Karpas-422 (cell line): ENCODE data around the gene METTL1. TPM values are rescaled to one million over a fixed set of nuclear protein-coding genes. Genes with fewer than 3 reads are reported as not detected.
A peak's percentile ranks its signal among the peaks of the same experiment; 100 is the strongest.

ENCODE experiments used
- DNase-seq: peaks from one replicate; pipeline ENCODE4 v3.0.0-alpha.2; 2015
- H2AFZ ChIP-seq: fragments of 200-600 bp; sonication (generic); 2 replicates; pipeline ENCODE4 v1.6.1; 2014; ENCODE audit warnings: antibody characterized with exemption, low read length, mixed read lengths
- H3K27ac ChIP-seq: fragments of 200-600 bp; sonication (generic); 2 replicates; pipeline ENCODE4 v1.5.1; 2014; ENCODE audit warnings: mild to moderate bottlenecking, low read length, moderate library complexity
- H3K27me3 ChIP-seq: fragments of 200-600 bp; sonication (generic); 2 replicates; pipeline ENCODE4 v1.6.1; 2014; ENCODE audit warnings: low read length, mixed read lengths
- H3K36me3 ChIP-seq: fragments of 200-600 bp; sonication (generic); 2 replicates; pipeline ENCODE4 v1.6.1; 2014; ENCODE audit warnings: low read length, mixed read lengths; ENCODE audit not compliant: insufficient read depth
- H3K4me1 ChIP-seq: fragments of 200-600 bp; sonication (generic); 2 replicates; pipeline ENCODE4 v1.6.1; 2014; ENCODE audit warnings: mild to moderate bottlenecking, low read length, mixed read lengths
- H3K4me2 ChIP-seq: fragments of 200-600 bp; sonication (generic); 2 replicates; pipeline ENCODE4 v1.6.1; 2014; ENCODE audit warnings: low read length, low read depth, mild to moderate bottlenecking; ENCODE audit not compliant: poor library complexity, severe bottlenecking
- H3K4me3 ChIP-seq: fragments of 200-600 bp; sonication (generic); 2 replicates; pipeline ENCODE4 v1.5.1; 2014; ENCODE audit warnings: mild to moderate bottlenecking, antibody characterized with exemption, low read length, mixed read lengths
- H3K79me2 ChIP-seq: fragments of 200-600 bp; sonication (generic); 2 replicates; pipeline ENCODE4 v1.6.1; 2014; ENCODE audit warnings: mild to moderate bottlenecking, low read length, mixed read lengths
- H3K9ac ChIP-seq: fragments of 200-600 bp; sonication (generic); 2 replicates; pipeline ENCODE4 v1.6.0; 2014; ENCODE audit warnings: low read length
- H3K9me2 ChIP-seq: fragments of 200-600 bp; sonication (generic), shearing (Covaris generic); replicated peaks from 2 replicates; pipeline ENCODE4 v1.6.0; 2014; ENCODE audit warnings: mild to moderate bottlenecking, low read length, moderate library complexity; ENCODE audit not compliant: insufficient read depth
- H3K9me3 ChIP-seq: fragments of 300-700, 200-600 bp; sonication (generic); 2 replicates; pipeline ENCODE4 v1.6.1; 2014; ENCODE audit warnings: low read length, mixed read lengths
- H4K20me1 ChIP-seq: fragments of 200-600 bp; sonication (generic); 2 replicates; pipeline ENCODE4 v1.6.1; 2014; ENCODE audit warnings: mild to moderate bottlenecking, antibody characterized with exemption, low read length, low read depth; ENCODE audit not compliant: insufficient read depth
- total RNA-seq: library from RNA; depleted of rRNA; stranded (reverse); fragments of >200 nt; shearing (Covaris generic); gene quantifications from 2 replicates; pipeline ENCODE4 v1.2.3, GENCODE V29; 2014; ENCODE audit warnings: low replicate concordance

METTL1 gene
- total RNA-seq, 1 experiment from 2014 or later: 17.4 TPM

- H3K4me2 ChIP-seq: peak within 1 kb of the TSS; percentile 79
- peaks cover 35% of the 10 kb centered on the region for H3K79me2 ChIP-seq
- no peaks in the 10 kb centered on the region for H3K9me3 ChIP-seq
- peak; percentile 100 for DNase-seq
- H3K9me2 ChIP-seq: no peaks in the 10 kb centered on the region
- H2AFZ ChIP-seq: peak within 1 kb of the TSS; percentile 1; the same call in 1 of the 2 replicates
- H3K4me1 ChIP-seq: peaks cover 40% of the 10 kb centered on the region
- H3K36me3 ChIP-seq: peaks cover 29% of the 10 kb centered on the region
- no peaks in the 10 kb centered on the region for H4K20me1 ChIP-seq
- H3K9ac ChIP-seq: peak within 1 kb of the TSS; percentile 91
- no peaks in the 10 kb centered on the region for H3K27me3 ChIP-seq
- peak within 1 kb of the TSS; percentile 86 for H3K4me3 ChIP-seq
- H3K27ac ChIP-seq: peak within 1 kb of the TSS; percentile 70
These were observed 19.9 kb downstream of the METTL1 start, which contains the start of gene CDK4 for GRCh38 chr12:57751788-57752667. CDK4 (minus strand) TSS chr12:57752310; CDS start chr12:57751717, 593 bp downstream.

- Histone ChIP-seq H3K9me3 (no peaks in the 10 kb centered on the region), H3K4me1 (peaks cover 35% of the 10 kb centered on the region), H4K20me1 (no peaks in the 10 kb centered on the region), H3K36me3 (peaks cover 31% of the 10 kb centered on the region), H3K9ac (peak overlapping the region; percentile 91), H3K79me2 (peaks cover 29% of the 10 kb centered on the region), H3K4me3 (peak overlapping the region; percentile 86), H2AFZ (no peak overlapping the region), H3K9me2 (no peaks in the 10 kb centered on the region), H3K27ac (peak overlapping the region; percentile 70), H3K27me3 (no peaks in the 10 kb centered on the region), H3K4me2 (peak overlapping the region; percentile 79)
- no peak for DNase-seq
These were observed 20.5 kb downstream of the METTL1 start for GRCh38 chr12:57751432-57751787.

- peak overlapping the region; percentile 91 for H3K9ac ChIP-seq
- H3K36me3 ChIP-seq: peaks cover 31% of the 10 kb centered on the region
- H3K4me2 ChIP-seq: peak overlapping the region; percentile 79
- H2AFZ ChIP-seq: no peak overlapping the region
- H4K20me1 ChIP-seq: no peaks in the 10 kb centered on the region
- peak overlapping the region; percentile 70; the same call in 1 of the 2 replicates for H3K27ac ChIP-seq
- DNase-seq: no peak
- peak overlapping the region; percentile 86 for H3K4me3 ChIP-seq
- no peaks in the 10 kb centered on the region for H3K9me3 ChIP-seq
- peaks cover 32% of the 10 kb centered on the region for H3K4me1 ChIP-seq
- no peaks in the 10 kb centered on the region for H3K27me3 ChIP-seq
- no peaks in the 10 kb centered on the region for H3K9me2 ChIP-seq
- H3K79me2 ChIP-seq: peaks cover 23% of the 10 kb centered on the region
These were observed 21.1 kb downstream of the METTL1 start for GRCh38 chr12:57750561-57751431.

- Histone ChIP-seq H3K4me3 (no peak overlapping the region), H3K27me3 (no peaks in the 10 kb centered on the region), H3K27ac (no peak overlapping the region), H3K4me1 (peaks cover 34% of the 10 kb centered on the region), H3K36me3 (peaks cover 31% of the 10 kb centered on the region), H3K4me2 (no peak overlapping the region), H2AFZ (no peak overlapping the region), H3K79me2 (peaks cover 21% of the 10 kb centered on the region), H3K9me2 (no peaks in the 10 kb centered on the region), H3K9me3 (no peaks in the 10 kb centered on the region), H3K9ac (no peak overlapping the region), H4K20me1 (no peaks in the 10 kb centered on the region)
- no peak for DNase-seq
These were observed 22.8 kb downstream of the METTL1 start for GRCh38 chr12:57749061-57749460.

- no peaks in the 10 kb centered on the region for H3K27me3 ChIP-seq
- no peak overlapping the region for H2AFZ ChIP-seq
- H3K4me2 ChIP-seq: peak overlapping the region; percentile 67
- H3K4me3 ChIP-seq: no peak overlapping the region
- H3K4me1 ChIP-seq: peaks cover 36% of the 10 kb centered on the region
- peaks cover 18% of the 10 kb centered on the region for H3K79me2 ChIP-seq
- no peak for DNase-seq
- no peak overlapping the region for H3K27ac ChIP-seq
- H3K9me2 ChIP-seq: no peaks in the 10 kb centered on the region
- H3K9me3 ChIP-seq: no peaks in the 10 kb centered on the region
- H3K36me3 ChIP-seq: peaks cover 30% of the 10 kb centered on the region
- H4K20me1 ChIP-seq: no peaks in the 10 kb centered on the region
- no peak overlapping the region for H3K9ac ChIP-seq
These were observed 25.9 kb downstream of the METTL1 start for GRCh38 chr12:57746025-57746424.

GRCh38 chr12:57745485-57745881, 26.4 kb downstream of the METTL1 start:
- no peaks in the 10 kb centered on the region for H4K20me1 ChIP-seq
- H3K4me2 ChIP-seq: peak overlapping the region; percentile 67
- H3K27me3 ChIP-seq: no peaks in the 10 kb centered on the region
- no peaks in the 10 kb centered on the region for H3K9me2 ChIP-seq
- peak overlapping the region; percentile 67 for H3K4me3 ChIP-seq
- peaks cover 25% of the 10 kb centered on the region for H3K36me3 ChIP-seq
- peaks cover 36% of the 10 kb centered on the region for H3K4me1 ChIP-seq
- H3K27ac ChIP-seq: peak overlapping the region; percentile 51
- peaks cover 18% of the 10 kb centered on the region for H3K79me2 ChIP-seq
- no peak for DNase-seq
- H3K9me3 ChIP-seq: no peaks in the 10 kb centered on the region
- H3K9ac ChIP-seq: peak overlapping the region; percentile 75
- H2AFZ ChIP-seq: no peak overlapping the region

GRCh38 chr12:57744777-57745484, 27.0 kb downstream of the METTL1 start, which contains the start of gene TSPAN31:
TSPAN31 (plus strand) TSS chr12:57745039; CDS start chr12:57745155, 116 bp downstream.
- Histone ChIP-seq H3K36me3 (peaks cover 21% of the 10 kb centered on the region), H3K9me3 (no peaks in the 10 kb centered on the region), H3K9me2 (no peaks in the 10 kb centered on the region), H3K4me2 (peak within 1 kb of the TSS; percentile 67), H3K9ac (peak within 1 kb of the TSS; percentile 75), H3K4me3 (peak within 1 kb of the TSS; percentile 67), H3K79me2 (peaks cover 19% of the 10 kb centered on the region), H3K4me1 (peaks cover 41% of the 10 kb centered on the region), H3K27me3 (no peaks in the 10 kb centered on the region), H2AFZ (no peak within 1 kb of the TSS; the same call in none of the 2 replicates), H3K27ac (peak within 1 kb of the TSS; percentile 51), H4K20me1 (no peaks in the 10 kb centered on the region)
- DNase-seq: peak; percentile 96
